Stimulated activated naive B cell treated with anti-CD40 and anti-IgM and Interleukin-4, amounts not matched to agents 10 μg/mL and 1 μg/mL and 100 μg/mL, for 72 hours (primary cell): ENCODE results near the gene CAMSAP1.
"Not testable (repeated sequence)": the region's sequence is repeated elsewhere in the genome, so short reads cannot be mapped to it uniquely, and the experiment has no call there.

ENCODE experiments used
- ATAC-seq, 2 donors: fragments of 150-1000 bp; cut with Tn5 transposase; replicated peaks; 2 replicates each; pipeline ENCODE4 v1.10.0; 2021; ENCODE audit warnings: moderate library complexity in 1 of 2
- DNase-seq: peaks from one replicate; pipeline ENCODE4 v3.0.0; 2021
- H3K27ac Mint-ChIP-seq: one replicate; pipeline ENCODE4 v1.8.0; 2022; ENCODE audit warnings: mild to moderate bottlenecking, mixed read lengths
- H3K27me3 Mint-ChIP-seq, 2 donors: one replicate each; pipeline ENCODE4 v1.8.0; 2022; ENCODE audit warnings: mixed read lengths in 2 of 2
- H3K36me3 Mint-ChIP-seq, 2 donors: one replicate each; pipeline ENCODE4 v1.8.0; 2022; ENCODE audit warnings: mixed read lengths in 2 of 2, mild to moderate bottlenecking in 1 of 2
- H3K4me1 Mint-ChIP-seq, 2 donors: one replicate each; pipeline ENCODE4 v1.8.0; 2022; ENCODE audit warnings: mixed read lengths in 2 of 2, mild to moderate bottlenecking in 1 of 2
- H3K4me3 Mint-ChIP-seq, 2 donors: one replicate each; pipeline ENCODE4 v1.8.0; 2022; ENCODE audit warnings: mild to moderate bottlenecking in 2 of 2, mixed read lengths in 2 of 2, moderate library complexity in 1 of 2
- H3K9me3 Mint-ChIP-seq, 2 donors: one replicate each; pipeline ENCODE4 v1.8.0; 2022; ENCODE audit warnings: mixed read lengths in 2 of 2, mild to moderate bottlenecking in 1 of 2

Gene CAMSAP1

GRCh38 chr9:135919318-135919890 is 12.1 kb upstream of the CAMSAP1 start:
- no peak overlapping the region for H3K4me3 Mint-ChIP-seq
- H3K4me1 Mint-ChIP-seq: peaks cover 9 to 19% of the 10 kb centered on the region in 2 donors
- H3K36me3 Mint-ChIP-seq: peaks cover 35 to 49% of the 10 kb centered on the region in 2 donors
- no peaks in the 10 kb centered on the region for H3K27me3 Mint-ChIP-seq
- ATAC-seq (no peak), DNase-seq (no peak)
- peak overlapping the region; percentile 76 for H3K27ac Mint-ChIP-seq
- H3K9me3 Mint-ChIP-seq: peaks cover 13 to 22% of the 10 kb centered on the region in 2 donors

- ATAC-seq, H3K27ac Mint-ChIP-seq, DNase-seq, H3K27me3 Mint-ChIP-seq, H3K4me3 Mint-ChIP-seq: not testable (repeated sequence)
- H3K4me1 Mint-ChIP-seq: peaks cover 19 to 30% of the 10 kb centered on the region in 2 donors
- peaks cover 15 to 29% of the 10 kb centered on the region in 2 donors for H3K9me3 Mint-ChIP-seq
- peaks cover 50 to 72% of the 10 kb centered on the region in 2 donors for H3K36me3 Mint-ChIP-seq
Measured at GRCh38 chr9:135916227-135916626, 8.9 kb upstream of the CAMSAP1 start.

- Mint-ChIP-seq H3K9me3 (peaks cover 19 to 36% of the 10 kb centered on the region in 2 donors), H3K36me3 (peaks cover 62 to 85% of the 10 kb centered on the region in 2 donors), H3K4me3 (no peak overlapping the region), H3K4me1 (peaks cover 29 to 44% of the 10 kb centered on the region in 2 donors), H3K27ac (no peak overlapping the region), H3K27me3 (no peaks in the 10 kb centered on the region)
- ATAC-seq: no peak
- DNase-seq: no peak
Measured at GRCh38 chr9:135914921-135915320, 7.6 kb upstream of the CAMSAP1 start.

GRCh38 chr9:135911233-135911632 is 3.9 kb upstream of the CAMSAP1 start:
- Mint-ChIP-seq H3K4me1 (peaks cover 29 to 49% of the 10 kb centered on the region in 2 donors), H3K4me3 (peak overlapping the region in 1 of 2 donors; percentile 2), H3K36me3 (peaks cover 62 to 70% of the 10 kb centered on the region in 2 donors), H3K27ac (peak overlapping the region; percentile 25), H3K9me3 (peaks cover 12 to 20% of the 10 kb centered on the region in 2 donors)
- DNase-seq, ATAC-seq, H3K27me3 Mint-ChIP-seq: not testable (repeated sequence)

DNA sequence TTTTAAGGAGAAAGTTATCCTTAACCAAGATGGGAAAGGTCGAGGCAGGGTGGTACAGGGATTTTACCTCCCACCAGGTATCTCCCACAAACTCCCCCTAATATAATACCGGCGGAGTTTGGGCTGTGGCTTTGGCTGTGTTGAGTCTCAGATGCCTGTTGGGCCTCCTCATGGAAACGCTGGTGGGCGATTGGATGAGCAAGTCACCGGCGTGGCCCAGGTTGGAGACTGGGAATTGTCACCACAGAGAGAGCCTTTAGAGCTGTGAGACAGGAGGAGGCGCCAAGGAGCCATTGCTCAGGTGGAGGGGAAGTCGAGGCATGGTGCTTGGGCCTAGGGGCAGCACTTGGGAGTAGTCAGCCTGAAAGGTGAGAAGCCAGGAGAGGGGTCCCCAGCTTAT is 3.4 kb upstream of the CAMSAP1 start:
- DNase-seq (no peak), ATAC-seq (no peak)
- H3K4me1 Mint-ChIP-seq: peaks cover 32 to 49% of the 10 kb centered on the region in 2 donors
- H3K4me3 Mint-ChIP-seq: no peak overlapping the region
- no peaks in the 10 kb centered on the region for H3K27me3 Mint-ChIP-seq
- H3K36me3 Mint-ChIP-seq: peaks cover 57 to 65% of the 10 kb centered on the region in 2 donors
- peaks cover 9 to 20% of the 10 kb centered on the region in 2 donors for H3K9me3 Mint-ChIP-seq
- H3K27ac Mint-ChIP-seq: peak overlapping the region; percentile 21

- Mint-ChIP-seq H3K9me3 (peaks cover 8 to 20% of the 10 kb centered on the region in 2 donors), H3K27me3 (no peaks in the 10 kb centered on the region), H3K4me3 (peak overlapping the region; percentile 37 to 65), H3K27ac (peak overlapping the region; percentile 31), H3K4me1 (peaks cover 37 to 55% of the 10 kb centered on the region in 2 donors), H3K36me3 (peaks cover 55 to 62% of the 10 kb centered on the region in 2 donors)
- ATAC-seq: no peak
- no peak for DNase-seq
Measured at GRCh38 chr9:135910216-135910615, 2.9 kb upstream of the CAMSAP1 start.

DNA sequence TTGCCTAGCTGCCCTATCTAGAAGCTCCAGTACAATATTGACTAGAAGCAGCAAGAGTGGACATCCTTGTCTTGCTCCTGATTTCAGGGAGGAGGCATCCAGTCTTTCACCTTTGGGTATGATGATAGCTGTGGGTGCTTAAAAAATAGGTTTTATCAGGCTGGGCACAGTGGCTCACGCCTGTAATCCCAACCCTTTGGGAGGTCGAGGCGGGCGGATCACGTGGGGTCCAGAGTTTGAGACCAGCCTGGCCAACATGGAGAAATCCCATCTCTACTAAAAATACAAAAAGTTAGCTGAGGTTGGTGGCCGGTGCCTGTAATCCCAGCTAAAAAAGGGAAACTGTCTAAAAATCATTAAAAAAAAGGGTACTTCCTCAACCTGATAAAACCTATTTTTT is 2.0 kb upstream of the CAMSAP1 start:
- no peak for ATAC-seq
- Mint-ChIP-seq H3K27ac (peak overlapping the region; percentile 74), H3K4me1 (peaks cover 41 to 63% of the 10 kb centered on the region in 2 donors), H3K27me3 (no peaks in the 10 kb centered on the region), H3K36me3 (peaks cover 51 to 58% of the 10 kb centered on the region in 2 donors), H3K4me3 (peak overlapping the region; percentile 79 to 84), H3K9me3 (peaks cover 6 to 14% of the 10 kb centered on the region in 2 donors)
- DNase-seq: no peak

GRCh38 chr9:135908754-135909204 is 1.4 kb upstream of the CAMSAP1 start:
- Mint-ChIP-seq H3K27ac (peak overlapping the region; percentile 74), H3K4me3 (peak overlapping the region; percentile 79 to 84), H3K27me3 (no peaks in the 10 kb centered on the region), H3K4me1 (peaks cover 40 to 69% of the 10 kb centered on the region in 2 donors), H3K9me3 (peaks cover 5 to 13% of the 10 kb centered on the region in 2 donors), H3K36me3 (peaks cover 48 to 55% of the 10 kb centered on the region in 2 donors)
- ATAC-seq (no peak), DNase-seq (no peak)

GRCh38 chr9:135908093-135908753 is 877 bp upstream of the CAMSAP1 start:
- H3K36me3 Mint-ChIP-seq: peaks cover 45 to 49% of the 10 kb centered on the region in 2 donors
- H3K27ac Mint-ChIP-seq: peak overlapping the region; percentile 74
- H3K27me3 Mint-ChIP-seq: no peaks in the 10 kb centered on the region
- ATAC-seq: peak; percentile 7 to 11
- DNase-seq: no peak
- peaks cover 39 to 70% of the 10 kb centered on the region in 2 donors for H3K4me1 Mint-ChIP-seq
- H3K9me3 Mint-ChIP-seq: peaks cover 4 to 11% of the 10 kb centered on the region in 2 donors
- peak overlapping the region; percentile 79 to 84 for H3K4me3 Mint-ChIP-seq

DNA sequence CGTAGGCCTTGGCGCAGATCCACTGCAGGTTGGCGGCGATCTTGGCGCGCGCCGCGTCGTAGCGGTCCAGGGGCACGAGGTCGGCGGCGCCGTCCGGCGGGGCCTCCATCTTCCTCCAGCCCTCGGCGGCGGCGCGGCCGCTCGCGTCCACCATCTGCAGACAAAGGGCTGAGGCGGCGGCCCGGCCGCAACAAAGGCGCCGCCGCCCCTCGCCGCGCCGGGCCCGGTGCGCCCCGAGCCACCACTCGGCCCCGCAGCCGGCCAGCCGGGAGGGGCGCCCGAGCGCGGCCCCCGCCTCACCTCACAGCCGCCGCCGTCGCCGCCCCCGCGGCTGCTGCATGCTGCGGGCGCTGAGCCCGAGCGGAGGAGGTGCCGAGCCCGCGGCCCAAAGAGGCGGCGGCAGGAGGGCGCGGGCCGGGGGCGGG is 328 bp downstream of the CAMSAP1 start:
- no peaks in the 10 kb centered on the region for H3K27me3 Mint-ChIP-seq
- peaks cover 43 to 46% of the 10 kb centered on the region in 2 donors for H3K36me3 Mint-ChIP-seq
- H3K27ac Mint-ChIP-seq: no peak overlapping the region
- H3K4me3 Mint-ChIP-seq: peak overlapping the region; percentile 64 to 65
- ATAC-seq (peak; percentile 20 to 42), DNase-seq (no peak)
- peaks cover 4 to 11% of the 10 kb centered on the region in 2 donors for H3K9me3 Mint-ChIP-seq
- peaks cover 41 to 77% of the 10 kb centered on the region in 2 donors for H3K4me1 Mint-ChIP-seq

- Mint-ChIP-seq H3K27me3 (no peaks in the 10 kb centered on the region), H3K4me3 (peak overlapping the region; percentile 73 to 75), H3K36me3 (peaks cover 43 to 44% of the 10 kb centered on the region in 2 donors), H3K4me1 (peaks cover 42 to 77% of the 10 kb centered on the region in 2 donors), H3K27ac (peak overlapping the region; percentile 47), H3K9me3 (peaks cover 4 to 10% of the 10 kb centered on the region in 2 donors)
- ATAC-seq (peak in 1 of 2 donors; percentile 0), DNase-seq (no peak)
Measured at GRCh38 chr9:135906291-135907005, 898 bp downstream of the CAMSAP1 start.

GRCh38 chr9:135905380-135906258 is 1.7 kb downstream of the CAMSAP1 start:
- peak overlapping the region; percentile 47 for H3K27ac Mint-ChIP-seq
- DNase-seq: no peak

DNA sequence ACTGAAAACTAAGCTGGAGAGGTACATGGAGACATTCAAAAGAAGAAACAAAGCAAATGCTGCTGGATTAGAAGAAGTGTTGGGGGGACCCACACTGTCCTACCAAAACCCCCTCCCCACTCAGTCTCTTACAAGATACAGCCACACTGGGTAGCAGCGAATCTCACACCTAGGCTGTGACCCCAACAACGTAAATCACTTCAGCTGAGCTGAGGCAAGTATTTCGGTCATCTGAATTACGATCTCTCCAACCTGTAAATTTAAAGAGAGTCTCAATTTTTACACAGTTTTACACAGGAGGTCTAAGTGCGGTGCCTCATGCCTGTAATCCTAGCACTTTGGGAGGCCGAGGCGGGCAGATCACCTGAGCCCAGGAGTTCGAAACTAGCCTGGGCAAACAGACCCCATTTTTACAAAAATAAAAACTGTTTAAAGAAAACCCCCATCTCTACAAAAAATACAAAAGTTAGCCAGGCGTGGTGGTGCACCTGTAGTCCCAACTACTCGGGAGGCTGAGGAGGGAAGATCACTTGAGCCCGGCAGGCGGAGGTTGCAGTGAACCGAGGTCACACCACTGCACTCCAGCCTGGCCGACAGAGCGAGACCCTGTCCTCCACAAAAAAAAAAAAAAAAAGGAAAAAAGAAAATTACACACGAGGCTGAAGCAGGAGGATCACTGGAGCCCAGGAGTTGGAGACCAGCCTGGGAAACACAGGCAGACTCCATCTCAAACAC is 3.4 kb downstream of the CAMSAP1 start:
- no peaks in the 10 kb centered on the region for H3K27me3 Mint-ChIP-seq
- no peak overlapping the region for H3K27ac Mint-ChIP-seq
- peaks cover 0 to 5% of the 10 kb centered on the region in 2 donors for H3K9me3 Mint-ChIP-seq
- DNase-seq: no peak
- ATAC-seq: no peak
- peaks cover 34 to 66% of the 10 kb centered on the region in 2 donors for H3K4me1 Mint-ChIP-seq
- H3K36me3 Mint-ChIP-seq: peaks cover 24 to 32% of the 10 kb centered on the region in 2 donors
- H3K4me3 Mint-ChIP-seq: no peak overlapping the region

More at GRCh38 chr9:135905380-135906258, 1.7 kb downstream of the CAMSAP1 start:
- Mint-ChIP-seq H3K27me3 (no peaks in the 10 kb centered on the region), H3K4me1 (peaks cover 36 to 73% of the 10 kb centered on the region in 2 donors), H3K9me3 (peaks cover 0 to 1% of the 10 kb centered on the region in 2 donors), H3K4me3 (peak overlapping the region; percentile 73 to 75), H3K36me3 (peaks cover 39% of the 10 kb centered on the region in 2 donors)
- ATAC-seq: no peak
